HepG2 (cell line): Measurements from ENCODE around the gene ABCC3. TPM values are rescaled to one million over a fixed set of nuclear protein-coding genes. Genes with fewer than 3 reads are reported as not detected.

ENCODE experiments used
- CHD2 ChIP-seq: IDR thresholded peaks from 2 replicates; pipeline ENCODE4 v1.6.1; 2011; ENCODE audit warnings: low read depth, low read length, improper control_type of control experiment
- ELF1 ChIP-seq: sonication (generic); formaldehyde crosslinking; IDR thresholded peaks from 2 replicates; pipeline ENCODE4 v1.4.0; 2020; ENCODE audit warnings: missing genetic modification reagents
- ETV5 ChIP-seq: IDR thresholded peaks from 2 replicates; pipeline ENCODE4 v1.6.1; 2018; ENCODE audit warnings: missing biosample characterization, missing genetic modification reagents, inconsistent platforms, borderline replicate concordance
- FOXM1 ChIP-seq: sonication (generic); formaldehyde crosslinking; IDR thresholded peaks from 2 replicates; pipeline ENCODE4 v1.5.0; 2020; ENCODE audit warnings: missing genetic modification reagents
- MTF1 ChIP-seq: sonication (generic); formaldehyde crosslinking; IDR thresholded peaks from 2 replicates; pipeline ENCODE4 v1.5.0; 2020; ENCODE audit warnings: missing genetic modification reagents
- NPAS2 ChIP-seq: sonication (generic); formaldehyde crosslinking; IDR thresholded peaks from 2 replicates; pipeline ENCODE4 v1.8.0; 2022; ENCODE audit warnings: mild to moderate bottlenecking, missing genetic modification reagents, borderline replicate concordance
- RFX1 ChIP-seq: fragments of 450-650 bp; IDR thresholded peaks from 2 replicates; pipeline ENCODE4 v1.6.1; 2017
- SMYD3 ChIP-seq: sonication (generic); formaldehyde crosslinking; IDR thresholded peaks from 2 replicates; pipeline ENCODE4 v1.8.1; 2023; ENCODE audit warnings: mild to moderate bottlenecking, missing genetic modification reagents
- TCF7L2 ChIP-seq: IDR thresholded peaks from 2 replicates; pipeline ENCODE4 v1.6.1; 2011; ENCODE audit warnings: mild to moderate bottlenecking, low read depth, low read length, moderate library complexity
- polyA plus RNA-seq, 8 experiments: library from polyadenylated mRNA; depleted of rRNA in 3 of 8; stranded (reverse) in 7 of 8; unstranded in 1 of 8; fragments of >200 nt; fragmentation: Illumina TruSeq in 4 of 8; extraction: Trizol in 4 of 8; gene quantifications; 2 replicates each; pipeline versions ENCODE4 v1.2.1 to v1.2.3, GENCODE V29; 2011 to 2016; ENCODE audit warnings: low read depth in 4 of 8, missing spikeins in 1 of 8, mixed read lengths in 1 of 8; ENCODE audit not compliant: insufficient read depth in 1 of 8
- total RNA-seq, 5 experiments: library from RNA; depleted of rRNA; stranded (reverse); fragments of >200 nt; fragmentation: Illumina TruSeq; extraction: Trizol; gene quantifications; 2 replicates each; pipeline ENCODE4 v1.2.3, GENCODE V29; 2016; ENCODE audit warnings: low read depth in 1 of 5
- TF ChIP-seq, protein P1 (sequence below): sonication (generic); formaldehyde crosslinking; IDR thresholded peaks from 2 replicates; pipeline ENCODE4 v1.4.0; 2020; ENCODE audit warnings: missing genetic modification reagents
- TF ChIP-seq, protein P2 (sequence below), 2 experiments: fragments of 450-650 bp in 1 of 2; sonication (generic) in 1 of 2; formaldehyde crosslinking; IDR thresholded peaks; 2 replicates each; pipeline versions ENCODE4 v1.5.0 to v1.8.0; 2020 to 2022; ENCODE audit warnings: mild to moderate bottlenecking in 1 of 2, missing genetic modification reagents in 1 of 2
- TF ChIP-seq, protein P3 (sequence below): sonication (generic); formaldehyde crosslinking; IDR thresholded peaks from 2 replicates; pipeline ENCODE4 v1.9.0; 2021; ENCODE audit warnings: missing genetic modification reagents, borderline replicate concordance
- TF ChIP-seq, protein P4 (sequence below): sonication (generic); formaldehyde crosslinking; IDR thresholded peaks from 2 replicates; pipeline ENCODE4 v1.4.0; 2020; ENCODE audit warnings: mild to moderate bottlenecking, missing genetic modification reagents, borderline replicate concordance
- TF ChIP-seq, protein P5 (sequence below): sonication (generic); formaldehyde crosslinking; IDR thresholded peaks from 2 replicates; pipeline ENCODE4 v1.5.1; 2020; ENCODE audit warnings: missing genetic modification reagents, mild to moderate bottlenecking, borderline replicate concordance
- TF ChIP-seq, protein P6 (sequence below): sonication (generic); formaldehyde crosslinking; IDR thresholded peaks from 2 replicates; pipeline ENCODE4 v1.8.1; 2023; ENCODE audit warnings: mild to moderate bottlenecking, missing genetic modification reagents

Gene ABCC3
- total and polyA plus RNA-seq, 2 of the 13 experiments (the other 11 are each of a cell fraction or from before 2014, with no cell fraction given), result 25.2 to 50.7 TPM

DNA sequence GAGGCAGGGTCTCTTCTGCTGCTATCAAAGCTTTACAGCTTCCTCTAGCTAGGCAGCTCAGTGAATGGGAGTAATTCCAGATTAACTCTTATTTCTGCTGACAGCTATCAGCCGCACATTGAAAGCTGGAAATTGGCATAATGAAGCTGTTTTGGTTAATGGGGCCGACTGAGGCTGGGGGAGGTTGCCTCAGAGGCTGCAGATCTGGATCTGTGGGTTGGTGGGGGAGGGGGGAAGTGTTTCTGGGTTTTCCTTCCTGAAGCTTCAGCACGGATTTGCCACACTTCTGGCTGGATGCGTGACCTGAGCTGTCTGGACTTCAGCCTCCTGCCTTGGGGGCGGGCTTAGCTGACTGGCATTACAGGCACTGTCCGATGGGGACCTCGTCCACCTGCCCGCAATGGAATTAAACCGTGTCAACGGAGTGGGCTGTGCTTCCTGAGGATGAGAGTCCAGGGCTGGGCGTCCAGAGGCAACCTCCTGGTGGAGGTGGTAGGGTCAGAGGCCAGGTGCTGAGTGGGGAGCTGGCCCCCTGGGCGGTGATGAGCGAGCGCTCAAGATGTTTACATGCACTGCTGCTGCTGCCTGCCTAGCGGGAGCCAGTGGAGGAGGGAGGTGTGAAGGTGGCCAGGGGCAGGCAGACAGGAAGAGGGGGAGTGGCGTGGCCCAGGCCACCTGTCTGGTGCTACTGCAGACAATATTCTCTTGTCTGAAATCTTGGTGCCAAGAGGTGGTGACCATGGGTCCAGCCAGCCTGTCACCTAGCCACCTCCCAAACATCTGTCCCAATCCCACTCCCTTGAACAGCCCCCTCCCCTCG, 6.7 kb upstream of the ABCC3 start (continued):
- TF ChIP-seq, protein P1, sequence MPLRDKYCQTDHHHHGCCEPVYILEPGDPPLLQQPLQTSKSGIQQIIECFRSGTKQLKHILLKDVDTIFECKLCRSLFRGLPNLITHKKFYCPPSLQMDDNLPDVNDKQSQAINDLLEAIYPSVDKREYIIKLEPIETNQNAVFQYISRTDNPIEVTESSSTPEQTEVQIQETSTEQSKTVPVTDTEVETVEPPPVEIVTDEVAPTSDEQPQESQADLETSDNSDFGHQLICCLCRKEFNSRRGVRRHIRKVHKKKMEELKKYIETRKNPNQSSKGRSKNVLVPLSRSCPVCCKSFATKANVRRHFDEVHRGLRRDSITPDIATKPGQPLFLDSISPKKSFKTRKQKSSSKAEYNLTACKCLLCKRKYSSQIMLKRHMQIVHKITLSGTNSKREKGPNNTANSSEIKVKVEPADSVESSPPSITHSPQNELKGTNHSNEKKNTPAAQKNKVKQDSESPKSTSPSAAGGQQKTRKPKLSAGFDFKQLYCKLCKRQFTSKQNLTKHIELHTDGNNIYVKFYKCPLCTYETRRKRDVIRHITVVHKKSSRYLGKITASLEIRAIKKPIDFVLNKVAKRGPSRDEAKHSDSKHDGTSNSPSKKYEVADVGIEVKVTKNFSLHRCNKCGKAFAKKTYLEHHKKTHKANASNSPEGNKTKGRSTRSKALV (CRISPR knock-in tag), result 0 out of 2 replicates have a peak, but pooled peaks have one; percentile 46
- TF ChIP-seq, protein P2, sequence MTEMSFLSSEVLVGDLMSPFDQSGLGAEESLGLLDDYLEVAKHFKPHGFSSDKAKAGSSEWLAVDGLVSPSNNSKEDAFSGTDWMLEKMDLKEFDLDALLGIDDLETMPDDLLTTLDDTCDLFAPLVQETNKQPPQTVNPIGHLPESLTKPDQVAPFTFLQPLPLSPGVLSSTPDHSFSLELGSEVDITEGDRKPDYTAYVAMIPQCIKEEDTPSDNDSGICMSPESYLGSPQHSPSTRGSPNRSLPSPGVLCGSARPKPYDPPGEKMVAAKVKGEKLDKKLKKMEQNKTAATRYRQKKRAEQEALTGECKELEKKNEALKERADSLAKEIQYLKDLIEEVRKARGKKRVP (CRISPR knock-in tag; IDR thresholded peaks at IDR 0.05), result peak in 1 of 2 experiments; percentile 71; a peak in 2 of 4 replicates
- TF ChIP-seq, protein P3, sequence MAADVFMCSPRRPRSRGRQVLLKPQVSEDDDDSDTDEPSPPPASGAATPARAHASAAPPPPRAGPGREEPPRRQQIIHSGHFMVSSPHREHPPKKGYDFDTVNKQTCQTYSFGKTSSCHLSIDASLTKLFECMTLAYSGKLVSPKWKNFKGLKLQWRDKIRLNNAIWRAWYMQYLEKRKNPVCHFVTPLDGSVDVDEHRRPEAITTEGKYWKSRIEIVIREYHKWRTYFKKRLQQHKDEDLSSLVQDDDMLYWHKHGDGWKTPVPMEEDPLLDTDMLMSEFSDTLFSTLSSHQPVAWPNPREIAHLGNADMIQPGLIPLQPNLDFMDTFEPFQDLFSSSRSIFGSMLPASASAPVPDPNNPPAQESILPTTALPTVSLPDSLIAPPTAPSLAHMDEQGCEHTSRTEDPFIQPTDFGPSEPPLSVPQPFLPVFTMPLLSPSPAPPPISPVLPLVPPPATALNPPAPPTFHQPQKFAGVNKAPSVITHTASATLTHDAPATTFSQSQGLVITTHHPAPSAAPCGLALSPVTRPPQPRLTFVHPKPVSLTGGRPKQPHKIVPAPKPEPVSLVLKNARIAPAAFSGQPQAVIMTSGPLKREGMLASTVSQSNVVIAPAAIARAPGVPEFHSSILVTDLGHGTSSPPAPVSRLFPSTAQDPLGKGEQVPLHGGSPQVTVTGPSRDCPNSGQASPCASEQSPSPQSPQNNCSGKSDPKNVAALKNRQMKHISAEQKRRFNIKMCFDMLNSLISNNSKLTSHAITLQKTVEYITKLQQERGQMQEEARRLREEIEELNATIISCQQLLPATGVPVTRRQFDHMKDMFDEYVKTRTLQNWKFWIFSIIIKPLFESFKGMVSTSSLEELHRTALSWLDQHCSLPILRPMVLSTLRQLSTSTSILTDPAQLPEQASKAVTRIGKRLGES (CRISPR knock-in tag), result no peak
- TF ChIP-seq ETV5 (CRISPR knock-in tag) (peak; percentile 66), CHD2 (no peak), TCF7L2 (no peak), RFX1 (no peak), FOXM1 (CRISPR knock-in tag) (no peak), SMYD3 (no peak), MTF1 (CRISPR knock-in tag) (no peak), ELF1 (peak; percentile 27; the same call in 1 of the 2 replicates), NPAS2 (no peak)
- TF ChIP-seq, protein P4, sequence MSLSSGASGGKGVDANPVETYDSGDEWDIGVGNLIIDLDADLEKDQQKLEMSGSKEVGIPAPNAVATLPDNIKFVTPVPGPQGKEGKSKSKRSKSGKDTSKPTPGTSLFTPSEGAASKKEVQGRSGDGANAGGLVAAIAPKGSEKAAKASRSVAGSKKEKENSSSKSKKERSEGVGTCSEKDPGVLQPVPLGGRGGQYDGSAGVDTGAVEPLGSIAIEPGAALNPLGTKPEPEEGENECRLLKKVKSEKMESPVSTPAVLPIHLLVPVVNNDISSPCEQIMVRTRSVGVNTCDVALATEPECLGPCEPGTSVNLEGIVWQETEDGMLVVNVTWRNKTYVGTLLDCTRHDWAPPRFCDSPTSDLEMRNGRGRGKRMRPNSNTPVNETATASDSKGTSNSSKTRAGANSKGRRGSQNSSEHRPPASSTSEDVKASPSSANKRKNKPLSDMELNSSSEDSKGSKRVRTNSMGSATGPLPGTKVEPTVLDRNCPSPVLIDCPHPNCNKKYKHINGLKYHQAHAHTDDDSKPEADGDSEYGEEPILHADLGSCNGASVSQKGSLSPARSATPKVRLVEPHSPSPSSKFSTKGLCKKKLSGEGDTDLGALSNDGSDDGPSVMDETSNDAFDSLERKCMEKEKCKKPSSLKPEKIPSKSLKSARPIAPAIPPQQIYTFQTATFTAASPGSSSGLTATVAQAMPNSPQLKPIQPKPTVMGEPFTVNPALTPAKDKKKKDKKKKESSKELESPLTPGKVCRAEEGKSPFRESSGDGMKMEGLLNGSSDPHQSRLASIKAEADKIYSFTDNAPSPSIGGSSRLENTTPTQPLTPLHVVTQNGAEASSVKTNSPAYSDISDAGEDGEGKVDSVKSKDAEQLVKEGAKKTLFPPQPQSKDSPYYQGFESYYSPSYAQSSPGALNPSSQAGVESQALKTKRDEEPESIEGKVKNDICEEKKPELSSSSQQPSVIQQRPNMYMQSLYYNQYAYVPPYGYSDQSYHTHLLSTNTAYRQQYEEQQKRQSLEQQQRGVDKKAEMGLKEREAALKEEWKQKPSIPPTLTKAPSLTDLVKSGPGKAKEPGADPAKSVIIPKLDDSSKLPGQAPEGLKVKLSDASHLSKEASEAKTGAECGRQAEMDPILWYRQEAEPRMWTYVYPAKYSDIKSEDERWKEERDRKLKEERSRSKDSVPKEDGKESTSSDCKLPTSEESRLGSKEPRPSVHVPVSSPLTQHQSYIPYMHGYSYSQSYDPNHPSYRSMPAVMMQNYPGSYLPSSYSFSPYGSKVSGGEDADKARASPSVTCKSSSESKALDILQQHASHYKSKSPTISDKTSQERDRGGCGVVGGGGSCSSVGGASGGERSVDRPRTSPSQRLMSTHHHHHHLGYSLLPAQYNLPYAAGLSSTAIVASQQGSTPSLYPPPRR (CRISPR knock-in tag), result peak; percentile 87
- TF ChIP-seq, protein P5, sequence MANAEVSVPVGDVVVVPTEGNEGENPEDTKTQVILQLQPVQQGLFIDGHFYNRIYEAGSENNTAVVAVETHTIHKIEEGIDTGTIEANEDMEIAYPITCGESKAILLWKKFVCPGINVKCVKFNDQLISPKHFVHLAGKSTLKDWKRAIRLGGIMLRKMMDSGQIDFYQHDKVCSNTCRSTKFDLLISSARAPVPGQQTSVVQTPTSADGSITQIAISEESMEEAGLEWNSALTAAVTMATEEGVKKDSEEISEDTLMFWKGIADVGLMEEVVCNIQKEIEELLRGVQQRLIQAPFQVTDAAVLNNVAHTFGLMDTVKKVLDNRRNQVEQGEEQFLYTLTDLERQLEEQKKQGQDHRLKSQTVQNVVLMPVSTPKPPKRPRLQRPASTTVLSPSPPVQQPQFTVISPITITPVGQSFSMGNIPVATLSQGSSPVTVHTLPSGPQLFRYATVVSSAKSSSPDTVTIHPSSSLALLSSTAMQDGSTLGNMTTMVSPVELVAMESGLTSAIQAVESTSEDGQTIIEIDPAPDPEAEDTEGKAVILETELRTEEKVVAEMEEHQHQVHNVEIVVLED (CRISPR knock-in tag), result no peak; the same call in none of the 2 replicates
- TF ChIP-seq, protein P6, sequence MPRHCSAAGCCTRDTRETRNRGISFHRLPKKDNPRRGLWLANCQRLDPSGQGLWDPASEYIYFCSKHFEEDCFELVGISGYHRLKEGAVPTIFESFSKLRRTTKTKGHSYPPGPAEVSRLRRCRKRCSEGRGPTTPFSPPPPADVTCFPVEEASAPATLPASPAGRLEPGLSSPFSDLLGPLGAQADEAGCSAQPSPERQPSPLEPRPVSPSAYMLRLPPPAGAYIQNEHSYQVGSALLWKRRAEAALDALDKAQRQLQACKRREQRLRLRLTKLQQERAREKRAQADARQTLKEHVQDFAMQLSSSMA, result peak; percentile 91
